Hematopoietic multipotent progenitor cell (in vitro differentiated cells): ENCODE results near the gene ZNF460. TPM values are rescaled to one million over a fixed set of nuclear protein-coding genes. Genes with fewer than 3 reads are reported as not detected.
A peak's percentile ranks its signal among the peaks of the same experiment; 100 is the strongest.
"Not testable (repeated sequence)": the region's sequence is repeated elsewhere in the genome, so short reads cannot be mapped to it uniquely, and the experiment has no call there.

Experiments used
- DNase-seq, 3 donors: peaks; one replicate each; pipeline ENCODE4 v3.0.0-alpha.2; 2011 to 2015; ENCODE audit warnings: low read depth in 2 of 3, low spot score in 2 of 3
- total RNA-seq: library from RNA; depleted of rRNA; stranded (reverse); fragments of >200 nt; gene quantifications from one replicate; pipeline ENCODE4 v1.2.3, GENCODE V29; 2012

Gene ZNF460
- 67.6 TPM for total RNA-seq

DNA sequence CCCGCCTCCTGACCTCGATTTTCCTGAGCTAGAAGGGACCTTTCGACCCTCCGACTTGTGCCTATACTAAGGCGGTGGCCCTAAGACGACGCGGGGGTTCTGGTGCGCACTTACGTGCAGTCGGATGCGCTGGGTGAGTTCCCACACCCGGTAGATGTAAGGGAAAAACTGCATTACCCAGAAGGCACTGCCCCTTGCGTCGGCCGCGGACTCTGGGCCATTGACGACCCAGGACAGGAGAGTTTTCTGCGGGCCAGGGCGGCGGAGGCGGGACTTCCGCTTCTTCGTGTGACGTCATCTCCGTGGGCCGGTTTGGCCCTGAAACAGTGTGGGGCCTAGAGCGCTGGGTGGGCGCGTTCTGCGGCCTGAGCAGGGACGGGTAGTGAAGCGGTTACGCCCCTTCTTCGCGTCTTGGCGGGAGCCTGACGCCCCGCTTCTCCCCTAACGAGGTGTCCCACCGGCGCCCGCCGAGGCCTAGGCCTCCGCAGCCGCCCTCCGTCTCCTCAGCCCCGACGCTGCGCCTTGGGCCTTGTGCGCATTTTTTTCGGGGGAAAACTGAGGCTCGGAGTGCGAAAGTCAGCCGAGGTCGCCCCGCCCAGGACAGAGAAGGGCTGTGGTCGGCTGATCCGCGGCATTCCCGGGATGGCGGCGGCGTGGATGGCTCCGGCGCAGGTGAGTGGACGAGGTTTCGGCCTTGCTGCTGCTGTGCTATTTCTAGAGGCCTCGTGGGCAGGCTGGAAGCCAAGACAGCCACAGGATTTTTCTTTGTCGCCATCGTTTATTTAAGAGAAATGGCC is at the start of gene ZNF460:
ZNF460 (plus strand) TSS at position 321 of the 797 bp plus-strand sequence; CDS start at position 643, 322 bp downstream.
- peak; percentile 96 to 99 (median 98) for DNase-seq

DNA sequence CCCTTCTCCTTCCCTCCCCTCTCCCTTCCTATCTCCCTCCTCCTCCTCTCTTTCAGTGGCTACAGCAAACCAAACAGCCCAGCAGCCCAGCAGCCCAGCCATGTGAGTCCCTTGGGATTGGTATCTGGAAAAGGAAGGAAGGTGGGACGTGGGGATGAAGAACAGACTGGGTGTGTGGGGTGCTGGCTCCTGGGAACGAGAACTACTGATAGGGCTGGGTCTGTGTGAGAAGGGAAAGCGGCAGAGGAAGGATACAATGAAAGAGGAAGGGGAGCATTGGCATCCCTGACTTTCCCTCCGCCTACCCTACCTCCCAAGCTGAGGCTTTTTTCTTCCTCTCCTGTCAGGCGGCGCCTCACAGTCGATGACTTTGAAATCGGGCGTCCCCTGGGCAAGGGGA is 48.6 kb upstream of the ZNF460 start:
- DNase-seq, result no peak

DNA sequence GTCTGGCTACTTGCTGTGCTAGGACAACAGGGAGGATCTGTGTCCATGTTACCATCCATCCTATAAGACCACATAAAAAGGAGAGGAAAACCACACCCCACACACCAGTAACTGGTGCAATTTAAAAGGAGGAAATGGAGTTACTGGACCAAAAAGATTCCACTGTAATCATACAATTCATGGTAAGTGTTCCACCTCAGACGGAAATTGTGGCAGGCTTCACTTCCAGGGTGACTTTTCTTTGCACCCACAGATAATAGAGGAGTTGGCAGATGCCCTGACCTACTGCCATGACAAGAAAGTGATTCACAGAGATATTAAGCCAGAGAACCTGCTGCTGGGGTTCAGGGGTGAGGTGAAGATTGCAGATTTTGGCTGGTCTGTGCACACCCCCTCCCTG is 47.1 kb upstream of the ZNF460 start:
- no peak for DNase-seq

DNA sequence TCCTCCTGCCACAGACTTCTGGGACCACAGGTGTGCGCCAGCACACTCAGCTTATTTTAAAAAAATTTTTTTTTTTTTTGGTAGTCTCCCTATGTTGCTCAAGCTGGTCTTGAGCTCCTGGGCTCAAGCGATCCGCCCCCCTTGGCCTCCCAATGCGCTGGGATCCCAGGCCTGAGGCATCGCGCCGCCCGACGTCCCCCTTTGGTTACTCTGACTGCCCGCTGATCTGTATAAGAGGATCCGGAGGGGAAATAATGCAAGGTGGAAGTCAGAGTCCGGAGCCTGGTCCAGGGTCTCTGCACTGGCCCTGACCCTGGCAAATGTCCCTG is 40.3 kb upstream of the ZNF460 start:
- DNase-seq, result no peak

DNA sequence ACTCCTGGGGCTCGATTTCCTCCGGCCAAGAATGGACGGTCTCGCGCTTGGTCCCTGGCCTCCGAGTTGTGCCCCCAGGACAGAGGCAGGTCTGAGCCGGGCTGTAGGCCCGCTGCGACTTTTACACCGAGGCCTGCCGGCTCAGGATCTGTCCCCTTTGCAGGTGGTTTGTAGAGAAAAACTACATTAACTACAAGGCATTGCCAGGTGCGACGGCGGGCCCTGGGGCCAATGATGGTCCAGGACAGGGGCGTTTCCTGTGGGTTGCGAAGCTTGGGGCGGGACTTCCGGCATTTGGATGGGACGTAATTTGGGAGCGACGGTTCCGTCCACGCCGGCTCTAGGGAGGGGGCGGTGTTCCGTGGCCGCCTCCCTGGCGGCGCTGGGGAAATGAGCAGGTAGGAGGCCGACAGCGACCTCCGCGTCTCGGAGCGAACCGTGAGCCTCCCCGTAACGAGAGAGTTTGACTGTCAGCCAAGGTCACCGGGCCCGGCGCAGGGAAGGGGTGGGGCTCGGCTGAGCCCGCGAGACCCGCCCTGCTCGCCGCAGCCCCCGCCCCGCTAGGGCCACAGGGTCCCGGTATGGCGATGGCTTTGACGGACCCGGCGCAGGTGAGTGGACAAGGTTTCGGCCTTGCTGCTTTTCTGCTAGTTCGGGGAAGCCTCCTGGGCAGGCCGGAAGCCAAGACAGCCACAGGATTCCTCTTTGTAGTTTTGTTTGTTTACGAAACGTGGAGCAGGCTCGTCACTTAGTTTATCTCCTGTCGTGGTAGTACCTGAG is 39.8 kb upstream of the ZNF460 start, which contains the start of gene ZNF805:
ZNF805 (plus strand) TSS at position 322 of the 780 bp plus-strand sequence; CDS start at position 582, 260 bp downstream.
- DNase-seq, result peak; percentile 88 to 98 (median 98)

- DNase-seq, result peak in 2 of 3 donors; percentile 10 to 44
Observed at GRCh38 chr19:57241176-57241575, 39.1 kb upstream of the ZNF460 start.

DNA sequence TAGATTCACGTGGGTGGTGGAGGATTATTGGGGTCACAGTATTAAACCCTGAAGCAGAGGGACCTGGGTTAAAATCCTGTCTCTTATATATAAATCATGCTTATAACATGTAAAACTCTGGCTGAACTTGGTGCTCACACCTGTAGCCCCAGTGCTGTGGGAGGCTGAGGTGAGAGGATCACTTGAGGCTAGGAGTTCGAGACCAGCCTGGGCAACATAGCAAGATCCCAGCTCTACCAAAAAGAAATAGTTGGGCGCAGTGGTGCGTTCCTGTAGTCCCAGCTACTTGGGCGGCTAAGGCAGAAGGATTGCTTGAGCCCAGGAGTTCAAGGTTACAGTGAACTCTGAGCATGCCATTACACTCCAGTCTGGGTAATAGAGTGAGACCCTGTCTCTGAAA is 37.5 kb upstream of the ZNF460 start:
- no peak for DNase-seq

GRCh38 chr19:57244513-57244912 is 35.8 kb upstream of the ZNF460 start:
- no peak for DNase-seq

DNA sequence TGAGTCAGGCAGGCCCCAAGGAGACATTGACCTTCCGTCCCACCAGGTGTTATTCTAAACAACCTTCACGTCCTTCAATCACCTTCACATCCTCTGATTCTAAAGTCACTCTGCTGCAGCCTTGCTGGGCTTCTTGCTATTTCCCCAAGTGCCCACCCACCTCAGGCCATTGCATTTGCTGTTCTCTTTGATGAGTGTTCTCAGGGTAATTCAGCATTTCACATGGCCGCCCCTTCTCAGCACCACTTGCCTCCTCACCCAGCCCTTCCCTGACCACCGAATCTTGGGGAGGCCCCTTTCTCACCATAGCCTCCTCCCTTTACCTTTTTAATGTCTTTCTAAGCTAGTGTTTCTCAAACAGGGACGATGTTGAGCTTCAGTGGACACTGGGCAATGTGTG is 35.2 kb upstream of the ZNF460 start:
- no peak for DNase-seq

- no peak for DNase-seq
Observed at GRCh38 chr19:57245959-57246358, 34.3 kb upstream of the ZNF460 start.

DNA sequence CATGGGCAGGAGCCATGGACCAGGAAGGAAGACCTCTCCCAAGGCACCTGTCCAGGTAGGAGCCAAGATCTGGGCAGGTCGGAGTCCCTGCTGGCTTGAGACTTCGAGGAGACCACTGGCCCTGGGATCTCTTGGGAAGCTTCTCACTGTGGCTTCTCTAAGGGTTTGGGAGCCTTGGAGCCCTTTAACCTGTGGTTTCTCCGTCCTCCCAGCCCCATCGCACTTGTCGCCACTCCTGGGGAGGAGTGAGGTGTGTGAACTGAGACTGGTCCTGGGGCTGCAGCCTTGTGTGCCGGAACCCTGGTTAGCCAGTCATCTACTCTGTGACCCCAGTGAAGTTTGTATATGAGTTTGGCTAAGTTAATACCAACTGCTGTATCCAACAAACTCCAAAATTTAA is 31.6 kb upstream of the ZNF460 start:
- DNase-seq, result no peak

DNA sequence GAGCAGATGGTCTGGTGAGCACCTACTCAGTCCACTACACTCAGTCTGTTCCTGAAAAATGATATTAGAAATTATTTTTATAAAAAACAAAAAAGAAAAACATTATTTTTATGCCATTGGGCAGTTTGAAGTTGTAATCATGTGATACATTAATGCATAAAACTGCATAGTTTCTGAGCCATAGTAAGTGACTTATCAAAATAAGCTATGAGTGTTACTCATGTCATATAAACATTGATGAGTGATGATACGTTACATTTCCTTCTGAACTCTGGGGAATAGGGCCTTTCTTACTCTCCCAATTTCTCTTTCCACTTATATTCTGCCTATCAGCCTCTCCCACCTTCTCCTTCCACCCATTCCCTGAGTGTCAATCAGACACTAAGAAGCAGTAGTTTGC is 31.0 kb upstream of the ZNF460 start:
- DNase-seq, result no peak

DNA sequence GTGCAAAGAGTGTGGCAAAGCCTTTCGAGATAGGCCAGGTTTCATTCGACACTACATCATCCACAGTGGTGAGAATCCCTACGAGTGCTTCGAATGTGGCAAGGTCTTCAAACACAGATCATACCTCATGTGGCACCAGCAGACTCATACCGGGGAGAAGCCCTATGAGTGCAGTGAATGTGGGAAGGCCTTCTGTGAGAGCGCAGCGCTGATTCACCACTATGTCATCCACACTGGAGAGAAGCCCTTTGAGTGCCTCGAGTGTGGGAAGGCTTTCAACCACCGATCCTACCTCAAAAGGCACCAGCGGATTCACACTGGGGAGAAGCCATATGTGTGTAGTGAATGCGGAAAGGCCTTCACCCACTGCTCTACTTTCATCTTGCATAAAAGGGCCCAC is 26.5 kb upstream of the ZNF460 start:
- not testable (repeated sequence) for DNase-seq

DNA sequence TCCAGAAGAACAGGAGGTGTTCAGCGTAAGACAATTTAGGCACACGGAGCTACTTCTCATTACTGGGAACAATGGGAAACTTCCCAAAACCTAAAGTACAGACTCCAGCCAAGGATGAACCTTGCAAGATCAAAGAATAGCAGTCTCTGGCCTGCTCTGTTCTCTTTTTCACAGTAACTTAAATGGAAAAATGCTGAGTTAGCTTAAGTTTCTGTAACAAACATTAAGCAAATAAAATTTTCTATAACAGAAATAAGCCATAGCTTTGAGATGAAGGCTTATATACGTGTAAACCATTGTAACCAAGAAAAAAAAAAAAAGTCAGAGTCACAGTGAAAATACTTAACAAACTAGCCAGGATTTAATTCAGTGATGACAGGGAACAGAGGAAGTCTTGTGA is 18.2 kb upstream of the ZNF460 start:
- no peak for DNase-seq

DNA sequence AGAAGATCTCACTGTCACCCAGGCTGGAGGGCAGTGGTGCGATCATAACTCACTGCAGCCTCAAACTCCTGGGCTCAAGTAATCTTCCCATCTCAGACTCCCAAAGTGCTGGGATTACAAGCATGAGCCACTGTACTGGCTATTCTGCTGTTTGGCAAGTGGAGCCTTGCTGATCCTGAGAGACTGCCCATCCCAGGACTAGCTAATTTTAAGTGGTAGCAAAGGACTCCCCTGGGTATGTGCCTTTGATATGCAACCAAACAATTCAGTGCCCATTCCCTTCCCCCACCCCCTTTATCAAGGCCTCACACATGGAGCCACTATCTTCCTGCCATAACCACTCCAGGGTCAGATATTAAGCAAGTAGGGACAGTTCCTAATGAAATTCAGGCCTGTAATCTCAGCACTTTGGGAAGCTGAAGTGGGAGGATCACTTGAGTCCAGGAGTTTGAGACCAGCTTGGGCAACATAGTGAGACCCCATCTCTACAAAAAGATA is 17.0 kb upstream of the ZNF460 start:
- DNase-seq, result peak in 1 of 3 donors; percentile 10

- no peak for DNase-seq
Observed at GRCh38 chr19:57267291-57267690, 13.0 kb upstream of the ZNF460 start.

- DNase-seq, result no peak
Observed at GRCh38 chr19:57269515-57270250, 10.6 kb upstream of the ZNF460 start.

GRCh38 chr19:57271280-57271679 is 9.0 kb upstream of the ZNF460 start:
- DNase-seq, result no peak

GRCh38 chr19:57273014-57273413 is 7.3 kb upstream of the ZNF460 start:
- no peak for DNase-seq

- DNase-seq, result no peak
Observed at GRCh38 chr19:57276430-57276829, 3.9 kb upstream of the ZNF460 start.

DNA sequence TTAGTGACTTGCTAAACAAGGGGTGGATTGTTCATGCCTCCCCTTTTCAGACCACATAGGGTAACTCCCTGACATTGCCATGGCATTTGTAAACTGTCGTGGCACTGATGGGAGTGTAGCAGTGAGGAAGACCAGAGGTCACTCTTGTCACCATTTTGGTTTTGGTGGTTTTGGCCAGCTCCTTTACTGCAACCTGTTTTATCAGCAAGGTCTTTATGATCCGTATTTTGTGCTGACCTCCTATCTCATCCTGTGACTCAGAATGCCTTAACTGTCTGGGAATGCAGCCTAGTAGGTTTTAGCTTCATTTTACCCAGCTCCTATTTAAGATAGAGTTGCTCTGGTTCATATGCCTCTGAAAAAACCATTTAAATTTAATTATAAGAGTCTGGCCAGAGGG is 1.8 kb upstream of the ZNF460 start:
- DNase-seq, result not testable (repeated sequence)
